HepG2 (cell line): ENCODE results near the gene DST. TPM values are rescaled to one million over a fixed set of nuclear protein-coding genes. Genes with fewer than 3 reads are reported as not detected.

ENCODE experiments used
- ATAC-seq: fragments of 200-7000 bp; cut with Tn5 transposase; 3 replicates; pipeline ENCODE4 v1.9.1; 2020; ENCODE audit warnings: mild to moderate bottlenecking, moderate library complexity
- BruUV-seq: library from RNA; stranded (reverse); fragments of 400-500 nt; replicated peaks from 2 replicates; lab custom pipeline; 2021; lab: Mats Ljungman, UMichigan
- CTCF ChIA-PET: fragments of 300-600 bp; formaldehyde crosslinking; extraction: SDS; loops from one replicate; lab custom pipeline; 2021; ENCODE audit warnings: low total read pairs, inconsistent platforms, low intra/inter-chr PET ratio; lab: Yijun Ruan, JAX
- POLR2A ChIA-PET: fragments of 350-600 bp; sonication (Branson Sonifier 250); formaldehyde crosslinking; loops from one replicate; lab custom pipeline; 2020; ENCODE audit warnings: antibody characterized with exemption, inconsistent platforms; lab: Yijun Ruan, JAX
- DNase-seq: peaks from one replicate; pipeline ENCODE4 v3.0.0-alpha.2; 2015; ENCODE audit warnings: low spot score
- FAIRE-seq: peaks from 3 replicates; lab custom pipeline; 2011; peaks lifted over from hg19 to GRCh38; lab: Jason Lieb, UNC
- H2AFZ ChIP-seq: one replicate; pipeline ENCODE4 v1.6.1; 2011; ENCODE audit warnings: low read length, inconsistent platforms
- H3K27ac ChIP-seq: fragments of 300-600 bp; 3 replicates; pipeline ENCODE4 v1.8.0; 2011; ENCODE audit warnings: mixed run types, mild to moderate bottlenecking, mixed read lengths, low read length, inconsistent platforms; ENCODE audit not compliant: insufficient read depth; ENCODE audit errors: extremely low read length
- H3K27me3 ChIP-seq, 2 experiments: fragments of 200-600 bp in 1 of 2; 2 replicates in 1 of 2; 3 replicates in 1 of 2; pipeline versions ENCODE4 v1.6.0 to v1.8.0; 2011; ENCODE audit warnings: low read length in 2 of 2, mild to moderate bottlenecking in 2 of 2, moderate library complexity in 2 of 2, inconsistent platforms in 1 of 2; ENCODE audit not compliant: insufficient read depth in 2 of 2, control insufficient read depth in 1 of 2
- H3K36me3 ChIP-seq, 2 experiments: fragments of 200-600 bp in 1 of 2; replicated peaks in 1 of 2; 2 replicates in 1 of 2; 3 replicates in 1 of 2; pipeline versions ENCODE4 v1.5.1 to v1.8.0; 2011; ENCODE audit warnings: low read length in 2 of 2, inconsistent platforms in 1 of 2; ENCODE audit not compliant: insufficient read depth in 2 of 2, control insufficient read depth in 1 of 2
- H3K4me1 ChIP-seq: 2 replicates; pipeline ENCODE4 v1.5.1; 2012; ENCODE audit warnings: low read length, inconsistent platforms; ENCODE audit not compliant: insufficient read depth
- H3K4me2 ChIP-seq: 2 replicates; pipeline ENCODE4 v1.6.0; 2011; ENCODE audit warnings: low read depth, low read length, inconsistent platforms
- H3K4me3 ChIP-seq, 3 experiments: fragments of 200-600 bp in 1 of 3; sonication (generic), shearing (Covaris generic) in 1 of 3; replicated peaks in 1 of 3; 2 replicates each; pipeline ENCODE4 v1.5.1; 2011 to 2016; ENCODE audit warnings: low read length in 3 of 3, inconsistent platforms in 2 of 3, low read depth in 2 of 3, mild to moderate bottlenecking in 2 of 3, control low read depth in 1 of 3, mixed read lengths in 1 of 3; ENCODE audit not compliant: insufficient read depth in 1 of 3
- H3K79me2 ChIP-seq: one replicate; pipeline ENCODE4 v1.6.1; 2011; ENCODE audit warnings: low read length, inconsistent platforms; ENCODE audit not compliant: insufficient read depth
- H3K9ac ChIP-seq: 2 replicates; pipeline ENCODE4 v1.6.0; 2011; ENCODE audit warnings: mild to moderate bottlenecking, low read depth, low read length, inconsistent platforms; ENCODE audit not compliant: insufficient read depth
- H3K9me3 ChIP-seq: 2 replicates; pipeline ENCODE4 v1.5.1; 2012; ENCODE audit warnings: mild to moderate bottlenecking, low read length
- H4K20me1 ChIP-seq: 2 replicates; pipeline ENCODE4 v1.6.0; 2011; ENCODE audit warnings: inconsistent platforms, mild to moderate bottlenecking, low read length, moderate library complexity; ENCODE audit not compliant: insufficient read depth
- ASH2L ChIP-seq: fragments of 300-600, 200-600 bp; sonication (generic); IDR thresholded peaks from 2 replicates; pipeline ENCODE4 v1.7.0; 2017; ENCODE audit warnings: low read depth, mild to moderate bottlenecking, moderate library complexity, mixed read lengths, low read length; ENCODE audit not compliant: insufficient read length
- CEBPB ChIP-seq: IDR thresholded peaks from 2 replicates; pipeline ENCODE4 v1.6.1; 2011; ENCODE audit warnings: low read depth, low read length, improper control_type of control experiment, borderline replicate concordance
- CREB1 ChIP-seq, 2 experiments: fragments of 450-650 bp in 1 of 2; IDR thresholded peaks; 2 replicates each; pipeline ENCODE4 v1.6.1; 2016 to 2017; ENCODE audit warnings: control low read depth in 1 of 2, mild to moderate bottlenecking in 1 of 2, missing compliant biosample characterization in 1 of 2, missing genetic modification characterization in 1 of 2
- HMG20A ChIP-seq: IDR thresholded peaks from 2 replicates; pipeline ENCODE4 v1.6.1; 2016; ENCODE audit warnings: borderline replicate concordance
- HNF4A ChIP-seq: sonication (generic); formaldehyde crosslinking; IDR thresholded peaks from 2 replicates; pipeline ENCODE4 v1.4.0; 2020; ENCODE audit warnings: missing genetic modification reagents
- KLF12 ChIP-seq: sonication (generic); formaldehyde crosslinking; IDR thresholded peaks from 2 replicates; pipeline ENCODE4 v1.4.0; 2020; ENCODE audit warnings: missing genetic modification reagents, borderline replicate concordance
- MBD4 ChIP-seq: IDR thresholded peaks from 2 replicates; pipeline ENCODE4 v1.6.1; 2012; ENCODE audit warnings: low read length, inconsistent platforms, borderline replicate concordance
- MTA1 ChIP-seq: sonication (generic); formaldehyde crosslinking; IDR thresholded peaks from 2 replicates; pipeline ENCODE4 v1.4.0; 2020; ENCODE audit warnings: missing genetic modification reagents, mild to moderate bottlenecking, borderline replicate concordance
- SUZ12 ChIP-seq: fragments of 150-350 bp; IDR thresholded peaks from 2 replicates; pipeline ENCODE4 v1.6.1; 2014; ENCODE audit warnings: low read depth, low read length
- TCF12 ChIP-seq, 2 experiments: fragments of 450-650 bp in 1 of 2; sonication (generic) in 1 of 2; formaldehyde crosslinking in 1 of 2; IDR thresholded peaks; 2 replicates each; pipeline versions ENCODE4 v1.6.1 to v1.8.0; 2017 to 2022; ENCODE audit warnings: antibody characterized with exemption in 1 of 2, mild to moderate bottlenecking in 1 of 2, missing genetic modification reagents in 1 of 2, moderate library complexity in 1 of 2
- TRIM24 ChIP-seq: sonication (generic); formaldehyde crosslinking; IDR thresholded peaks from 2 replicates; pipeline ENCODE4 v1.8.0; 2022; ENCODE audit warnings: mild to moderate bottlenecking, missing genetic modification reagents
- U2AF1 ChIP-seq: fragments of 200-400 bp; formaldehyde crosslinking; optimal IDR thresholded peaks from 2 replicates; pipeline ENCODE3; 2017; ENCODE audit warnings: mild to moderate bottlenecking, low read depth, low read length
- ZFP90 ChIP-seq: sonication (generic); formaldehyde crosslinking; IDR thresholded peaks from 2 replicates; pipeline ENCODE4 v1.8.0; 2022; ENCODE audit warnings: missing genetic modification reagents, mild to moderate bottlenecking, inconsistent platforms, borderline replicate concordance
- ZNF205 ChIP-seq: IDR thresholded peaks from 2 replicates; pipeline ENCODE4 v1.6.1; 2018; ENCODE audit warnings: missing biosample characterization, missing genetic modification reagents
- ZNF264 ChIP-seq: sonication (generic); formaldehyde crosslinking; IDR thresholded peaks from 2 replicates; pipeline ENCODE4 v1.4.0; 2020; ENCODE audit warnings: missing genetic modification reagents
- ZNF749 ChIP-seq: sonication (generic); formaldehyde crosslinking; IDR thresholded peaks from 2 replicates; pipeline ENCODE4 v1.8.0; 2022; ENCODE audit warnings: mild to moderate bottlenecking, missing genetic modification reagents, moderate library complexity, borderline replicate concordance
- ZNF780A ChIP-seq: sonication (generic); formaldehyde crosslinking; IDR thresholded peaks from 2 replicates; pipeline ENCODE4 v1.8.0; 2022; ENCODE audit warnings: mild to moderate bottlenecking, missing genetic modification reagents, moderate library complexity
- ZNF784 ChIP-seq: sonication (generic); formaldehyde crosslinking; IDR thresholded peaks from 2 replicates; pipeline ENCODE4 v1.5.1; 2020; ENCODE audit warnings: missing genetic modification reagents, mild to moderate bottlenecking, borderline replicate concordance
- ZSCAN31 ChIP-seq: sonication (generic); formaldehyde crosslinking; IDR thresholded peaks from 2 replicates; pipeline ENCODE4 v1.5.0; 2020; ENCODE audit warnings: low read depth, mild to moderate bottlenecking, missing genetic modification reagents
- WGBS: methylation state at CpG from one replicate; pipeline ENCODE4 v1.1.6; 2017; ENCODE audit warnings: low lambda C conversion rate; 5-methylcytosine and 5-hydroxymethylcytosine counted together
- in situ Hi-C: cut with HindIII; loops from 2 replicates; pipeline ENCODE4 v1.10.0; 2017; ENCODE audit warnings: low pct_unique_long_range_greater_than_20kb; ENCODE audit not compliant: extremely low pct_ligation_motif_present
- intact Hi-C: fragments of 100-400 bp; cut with micrococcal nuclease; formaldehyde crosslinking; loops from one replicate; pipeline ENCODE4 v1.10.0; 2022; ENCODE audit not compliant: unreplicated experiment
- polyA plus RNA-seq, 8 experiments: library from polyadenylated mRNA; depleted of rRNA in 3 of 8; stranded (reverse) in 7 of 8; unstranded in 1 of 8; fragments of >200 nt; fragmentation: Illumina TruSeq in 4 of 8; extraction: Trizol in 4 of 8; gene quantifications; 2 replicates each; pipeline versions ENCODE4 v1.2.1 to v1.2.3, GENCODE V29; 2011 to 2016; ENCODE audit warnings: low read depth in 4 of 8, missing spikeins in 1 of 8, mixed read lengths in 1 of 8; ENCODE audit not compliant: insufficient read depth in 1 of 8
- total RNA-seq, 5 experiments: library from RNA; depleted of rRNA; stranded (reverse); fragments of >200 nt; fragmentation: Illumina TruSeq; extraction: Trizol; gene quantifications; 2 replicates each; pipeline ENCODE4 v1.2.3, GENCODE V29; 2016; ENCODE audit warnings: low read depth in 1 of 5

DST gene
- total and polyA plus RNA-seq, 2 of the 13 experiments (the other 11 are each of a cell fraction or from before 2014, with no cell fraction given): 64.4 to 89.0 TPM

DNA sequence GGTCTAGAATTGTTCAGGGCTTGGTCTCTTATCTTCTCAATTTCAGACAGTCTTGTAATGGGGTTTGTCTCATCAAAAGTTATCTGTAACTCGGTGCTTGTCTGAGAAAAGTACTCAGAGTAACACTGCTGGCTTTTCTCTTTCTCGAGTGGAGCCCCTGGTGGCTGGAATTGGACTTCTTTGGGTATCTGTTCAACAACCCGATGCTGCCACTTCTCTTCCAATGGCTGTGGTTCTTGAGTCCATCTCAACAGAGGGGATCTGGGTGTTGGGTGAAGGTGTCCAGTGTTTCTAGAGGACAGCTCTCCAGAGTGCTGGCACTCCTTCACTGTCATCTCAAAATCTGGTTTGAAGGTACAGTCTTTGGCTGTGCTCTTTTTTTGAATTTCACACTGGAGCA, 24.6 kb downstream of the DST start:
- peak; percentile 53 for ATAC-seq
- DNase-seq: no peak
- no TSS peak for BruUV-seq
- POLR2A ChIA-PET: no interaction called here
- Histone ChIP-seq H4K20me1 (no peaks in the 10 kb centered on the region), H3K27ac (no peak overlapping the region), H2AFZ (no peak overlapping the region), H3K4me1 (no peaks in the 10 kb centered on the region), H3K79me2 (no peaks in the 10 kb centered on the region), H3K4me2 (no peak overlapping the region), H3K4me3 (no peak overlapping the region), H3K27me3 (no peaks in the 10 kb centered on the region), H3K9me3 (no peaks in the 10 kb centered on the region), H3K36me3 (peaks cover 5 to 7% of the 10 kb centered on the region in 2 experiments; a peak in 3 of 5 replicates), H3K9ac (no peak overlapping the region)
- intact Hi-C loops: no loop called here
- CTCF ChIA-PET: no interaction called here
- WGBS: 87% methylated on average over 3 of the region's 3 CpGs
- no peak for FAIRE-seq
- TF ChIP-seq HNF4A (CRISPR knock-in tag) (no peak), TCF12 (IDR thresholded peaks at IDR 0.05) (no peak), TCF12 (CRISPR knock-in tag; IDR thresholded peaks at IDR 0.05) (no peak), ZSCAN31 (CRISPR knock-in tag) (no peak), CEBPB (no peak), HMG20A (CRISPR knock-in tag) (no peak), ASH2L (no peak), ZNF205 (CRISPR knock-in tag) (no peak), ZNF749 (no peak)
- in situ Hi-C loops: no loop called here

DNA sequence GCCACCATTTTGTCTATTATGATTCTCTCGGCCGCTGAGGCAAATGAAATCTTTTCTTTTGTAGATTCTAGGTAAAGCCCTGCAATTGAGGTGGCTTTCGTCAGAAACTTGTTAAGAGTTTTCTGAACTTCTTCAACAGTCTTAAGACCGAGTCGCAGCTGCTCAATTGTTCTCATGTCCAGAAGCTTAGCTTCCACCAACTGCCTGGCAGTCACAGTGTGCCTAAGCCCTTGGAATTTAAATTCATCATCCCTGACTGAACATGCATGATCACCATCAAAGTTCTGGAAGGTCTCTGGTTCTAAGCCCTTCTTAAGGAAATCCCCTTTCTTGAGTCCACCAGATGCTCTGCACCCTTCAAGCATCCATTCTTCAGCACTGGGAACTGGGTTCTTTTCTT, 25.7 kb downstream of the DST start:
- Histone ChIP-seq H3K4me3 (no peak overlapping the region), H3K9ac (no peak overlapping the region), H3K27me3 (no peaks in the 10 kb centered on the region), H3K4me1 (no peaks in the 10 kb centered on the region), H3K36me3 (peaks cover 5 to 7% of the 10 kb centered on the region in 2 experiments; a peak in 3 of 5 replicates), H3K4me2 (no peak overlapping the region), H3K27ac (no peak overlapping the region), H3K9me3 (no peaks in the 10 kb centered on the region), H4K20me1 (no peaks in the 10 kb centered on the region), H3K79me2 (no peaks in the 10 kb centered on the region), H2AFZ (no peak overlapping the region)
- ChIA-PET POLR2A (no interaction called here), CTCF (no interaction called here)
- no peak for FAIRE-seq
- TF ChIP-seq KLF12 (CRISPR knock-in tag) (no peak), MTA1 (CRISPR knock-in tag) (no peak), CREB1 (IDR thresholded peaks at IDR 0.05) (no peak), CREB1 (CRISPR knock-in tag; IDR thresholded peaks at IDR 0.05) (no peak), ZNF264 (CRISPR knock-in tag) (no peak), ZNF780A (no peak), U2AF1 (no peak), TRIM24 (no peak), ZFP90 (CRISPR knock-in tag) (no peak), ZNF784 (CRISPR knock-in tag) (no peak), MBD4 (no peak), SUZ12 (no peak), HMG20A (CRISPR knock-in tag) (no peak)
- BruUV-seq: no TSS peak
- no peak for DNase-seq
- ATAC-seq: no peak
- in situ Hi-C loops (no loop called here), intact Hi-C loops (no loop called here)
- WGBS: 96% methylated on average over 5 of the region's 5 CpGs
